Measurements from ENCODE around the gene CPED1. TPM values are rescaled to one million over a fixed set of nuclear protein-coding genes. Genes with fewer than 3 reads are reported as not detected.

CPED1 gene
- total RNA-seq, 1 experiment from 2014 or later, result 0.44 TPM

DNA sequence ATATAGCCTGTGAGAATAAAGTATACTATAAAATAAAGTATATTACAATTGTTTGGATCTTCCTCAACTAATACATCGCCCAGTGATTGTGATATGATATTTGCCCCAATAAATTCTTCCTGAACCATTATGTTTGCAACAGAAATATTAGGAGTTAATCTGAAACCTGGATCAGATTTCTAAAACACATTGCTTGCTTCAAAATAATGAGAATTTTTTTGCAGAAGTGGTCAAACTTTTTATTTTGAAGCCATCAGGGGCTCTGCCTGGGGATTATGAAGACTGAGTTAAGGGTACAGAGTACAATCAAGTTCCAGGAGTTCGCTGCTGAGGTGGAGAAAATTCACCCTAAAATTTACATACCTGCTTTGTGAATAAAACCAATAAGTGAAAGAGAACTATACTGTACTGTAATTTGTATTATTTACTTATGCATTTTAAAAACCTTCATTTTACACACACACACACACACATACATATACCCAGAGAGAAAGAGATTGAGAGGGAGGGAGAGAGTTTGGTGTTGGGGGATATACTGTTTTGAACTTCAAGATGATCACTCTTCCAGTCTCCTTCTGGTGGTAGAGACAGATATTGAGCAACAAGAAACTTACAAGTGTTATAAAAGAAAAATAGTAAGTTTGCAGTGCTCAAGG is 91.9 kb downstream of the CPED1 start (continued):
- TF ChIP-seq, protein P1, sequence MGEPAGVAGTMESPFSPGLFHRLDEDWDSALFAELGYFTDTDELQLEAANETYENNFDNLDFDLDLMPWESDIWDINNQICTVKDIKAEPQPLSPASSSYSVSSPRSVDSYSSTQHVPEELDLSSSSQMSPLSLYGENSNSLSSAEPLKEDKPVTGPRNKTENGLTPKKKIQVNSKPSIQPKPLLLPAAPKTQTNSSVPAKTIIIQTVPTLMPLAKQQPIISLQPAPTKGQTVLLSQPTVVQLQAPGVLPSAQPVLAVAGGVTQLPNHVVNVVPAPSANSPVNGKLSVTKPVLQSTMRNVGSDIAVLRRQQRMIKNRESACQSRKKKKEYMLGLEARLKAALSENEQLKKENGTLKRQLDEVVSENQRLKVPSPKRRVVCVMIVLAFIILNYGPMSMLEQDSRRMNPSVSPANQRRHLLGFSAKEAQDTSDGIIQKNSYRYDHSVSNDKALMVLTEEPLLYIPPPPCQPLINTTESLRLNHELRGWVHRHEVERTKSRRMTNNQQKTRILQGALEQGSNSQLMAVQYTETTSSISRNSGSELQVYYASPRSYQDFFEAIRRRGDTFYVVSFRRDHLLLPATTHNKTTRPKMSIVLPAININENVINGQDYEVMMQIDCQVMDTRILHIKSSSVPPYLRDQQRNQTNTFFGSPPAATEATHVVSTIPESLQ (CRISPR knock-in tag; IDR thresholded peaks at IDR 0.05), result no peak
- TF ChIP-seq, protein P2, sequence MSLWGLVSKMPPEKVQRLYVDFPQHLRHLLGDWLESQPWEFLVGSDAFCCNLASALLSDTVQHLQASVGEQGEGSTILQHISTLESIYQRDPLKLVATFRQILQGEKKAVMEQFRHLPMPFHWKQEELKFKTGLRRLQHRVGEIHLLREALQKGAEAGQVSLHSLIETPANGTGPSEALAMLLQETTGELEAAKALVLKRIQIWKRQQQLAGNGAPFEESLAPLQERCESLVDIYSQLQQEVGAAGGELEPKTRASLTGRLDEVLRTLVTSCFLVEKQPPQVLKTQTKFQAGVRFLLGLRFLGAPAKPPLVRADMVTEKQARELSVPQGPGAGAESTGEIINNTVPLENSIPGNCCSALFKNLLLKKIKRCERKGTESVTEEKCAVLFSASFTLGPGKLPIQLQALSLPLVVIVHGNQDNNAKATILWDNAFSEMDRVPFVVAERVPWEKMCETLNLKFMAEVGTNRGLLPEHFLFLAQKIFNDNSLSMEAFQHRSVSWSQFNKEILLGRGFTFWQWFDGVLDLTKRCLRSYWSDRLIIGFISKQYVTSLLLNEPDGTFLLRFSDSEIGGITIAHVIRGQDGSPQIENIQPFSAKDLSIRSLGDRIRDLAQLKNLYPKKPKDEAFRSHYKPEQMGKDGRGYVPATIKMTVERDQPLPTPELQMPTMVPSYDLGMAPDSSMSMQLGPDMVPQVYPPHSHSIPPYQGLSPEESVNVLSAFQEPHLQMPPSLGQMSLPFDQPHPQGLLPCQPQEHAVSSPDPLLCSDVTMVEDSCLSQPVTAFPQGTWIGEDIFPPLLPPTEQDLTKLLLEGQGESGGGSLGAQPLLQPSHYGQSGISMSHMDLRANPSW (CRISPR knock-in tag; conservative IDR thresholded peaks at IDR 0.05; ENCODE audit: low read depth), result no peak
- TF ChIP-seq, protein P3, sequence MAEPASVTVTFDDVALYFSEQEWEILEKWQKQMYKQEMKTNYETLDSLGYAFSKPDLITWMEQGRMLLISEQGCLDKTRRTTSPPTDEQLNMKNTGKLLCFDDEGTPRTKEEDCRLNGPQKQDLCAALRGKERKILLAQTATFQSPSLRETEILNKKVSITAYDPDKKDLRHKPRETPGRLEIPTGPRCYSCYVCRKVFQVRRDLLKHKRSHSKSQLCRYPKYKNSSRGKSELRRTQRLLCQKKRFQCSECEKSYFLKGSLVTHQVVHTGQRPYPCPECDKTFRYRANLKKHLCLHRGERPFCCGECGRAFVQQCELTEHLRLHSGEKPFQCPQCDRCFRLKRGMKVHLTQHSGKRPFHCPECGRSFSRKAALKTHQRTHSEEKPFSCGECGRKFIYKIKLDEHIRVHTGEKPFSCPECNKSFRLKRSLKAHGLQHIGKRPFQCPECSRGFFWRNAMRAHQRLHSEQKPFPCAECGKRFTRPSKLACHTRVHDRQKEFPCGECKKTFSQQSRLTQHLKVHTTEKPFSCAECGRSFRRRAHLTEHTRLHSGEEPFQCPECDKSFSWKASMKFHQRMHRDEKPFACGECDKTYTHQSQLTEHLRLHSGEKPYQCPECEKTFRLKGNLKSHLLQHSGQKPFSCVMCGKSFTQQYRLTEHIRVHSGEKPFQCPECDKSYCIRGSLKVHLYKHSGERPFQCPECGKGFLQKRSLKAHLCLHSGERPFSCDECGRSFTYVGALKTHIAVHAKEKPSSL (CRISPR knock-in tag; conservative IDR thresholded peaks at IDR 0.05), result no peak

DNA sequence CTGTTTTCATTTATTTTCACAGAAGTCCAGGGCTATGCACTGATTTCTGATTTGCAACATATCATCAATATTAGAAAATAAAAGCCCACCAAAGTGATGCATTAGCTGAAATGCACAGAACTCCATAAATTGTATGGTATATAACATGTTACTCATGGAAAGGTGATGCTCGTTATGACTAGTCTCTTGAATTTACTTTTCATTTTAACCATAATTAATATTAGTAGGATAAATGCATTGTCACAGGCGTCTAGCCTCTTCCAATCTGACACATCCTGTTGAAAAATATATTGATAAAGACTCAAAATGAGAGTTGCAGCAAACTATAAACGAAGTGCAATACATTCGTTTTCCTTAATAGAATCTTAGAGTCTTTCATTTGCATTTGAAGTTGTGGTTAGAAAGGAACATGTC is 92.4 kb downstream of the CPED1 start:
- H3K36me3 Mint-ChIP-seq, result no peaks in the 10 kb centered on the region
- no peak overlapping the region for H3K4me3 Mint-ChIP-seq
- DNase-seq (ENCODE audit: low spot score) (no peak), ATAC-seq (no peak)
- H3K4me1 Mint-ChIP-seq, result no peaks in the 10 kb centered on the region
- no peaks in the 10 kb centered on the region for H3K9me3 Mint-ChIP-seq
- ChIA-PET POLR2A (no interaction called here), CTCF (interaction anchor here (0.7 to 4.1 kb wide), 6 partner anchors 22 to 350 kb away, joined by 3 to 50 read pairs (median 5); partner anchors contain the start of gene CPED1)
- no peaks in the 10 kb centered on the region for H3K27me3 Mint-ChIP-seq (ENCODE audit: low read depth)
- no peak for TF ChIP-seq ELF4 (CRISPR knock-in tag; IDR thresholded peaks at IDR 0.05; ENCODE audit: low read depth)
- no peak for TF ChIP-seq NFE2L1 (CRISPR knock-in tag; IDR thresholded peaks at IDR 0.05)
- TF ChIP-seq, protein P4, sequence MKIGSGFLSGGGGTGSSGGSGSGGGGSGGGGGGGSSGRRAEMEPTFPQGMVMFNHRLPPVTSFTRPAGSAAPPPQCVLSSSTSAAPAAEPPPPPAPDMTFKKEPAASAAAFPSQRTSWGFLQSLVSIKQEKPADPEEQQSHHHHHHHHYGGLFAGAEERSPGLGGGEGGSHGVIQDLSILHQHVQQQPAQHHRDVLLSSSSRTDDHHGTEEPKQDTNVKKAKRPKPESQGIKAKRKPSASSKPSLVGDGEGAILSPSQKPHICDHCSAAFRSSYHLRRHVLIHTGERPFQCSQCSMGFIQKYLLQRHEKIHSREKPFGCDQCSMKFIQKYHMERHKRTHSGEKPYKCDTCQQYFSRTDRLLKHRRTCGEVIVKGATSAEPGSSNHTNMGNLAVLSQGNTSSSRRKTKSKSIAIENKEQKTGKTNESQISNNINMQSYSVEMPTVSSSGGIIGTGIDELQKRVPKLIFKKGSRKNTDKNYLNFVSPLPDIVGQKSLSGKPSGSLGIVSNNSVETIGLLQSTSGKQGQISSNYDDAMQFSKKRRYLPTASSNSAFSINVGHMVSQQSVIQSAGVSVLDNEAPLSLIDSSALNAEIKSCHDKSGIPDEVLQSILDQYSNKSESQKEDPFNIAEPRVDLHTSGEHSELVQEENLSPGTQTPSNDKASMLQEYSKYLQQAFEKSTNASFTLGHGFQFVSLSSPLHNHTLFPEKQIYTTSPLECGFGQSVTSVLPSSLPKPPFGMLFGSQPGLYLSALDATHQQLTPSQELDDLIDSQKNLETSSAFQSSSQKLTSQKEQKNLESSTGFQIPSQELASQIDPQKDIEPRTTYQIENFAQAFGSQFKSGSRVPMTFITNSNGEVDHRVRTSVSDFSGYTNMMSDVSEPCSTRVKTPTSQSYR (CRISPR knock-in tag; IDR thresholded peaks at IDR 0.05), result no peak
- no peak for TF ChIP-seq MYBL2 (CRISPR knock-in tag; IDR thresholded peaks at IDR 0.05)
- TF ChIP-seq TEAD1 (CRISPR knock-in tag; IDR thresholded peaks at IDR 0.05), result no peak
- TF ChIP-seq NFATC4 (CRISPR knock-in tag; IDR thresholded peaks at IDR 0.05), result no peak
- no peak for TF ChIP-seq ETV6 (CRISPR knock-in tag; IDR thresholded peaks at IDR 0.05)
- TF ChIP-seq, protein P5, sequence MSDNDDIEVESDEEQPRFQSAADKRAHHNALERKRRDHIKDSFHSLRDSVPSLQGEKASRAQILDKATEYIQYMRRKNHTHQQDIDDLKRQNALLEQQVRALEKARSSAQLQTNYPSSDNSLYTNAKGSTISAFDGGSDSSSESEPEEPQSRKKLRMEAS (CRISPR knock-in tag; IDR thresholded peaks at IDR 0.05), result no peak
- TF ChIP-seq ZNF396 (CRISPR knock-in tag; IDR thresholded peaks at IDR 0.05; ENCODE audit: borderline replicate concordance), result no peak
- TF ChIP-seq, protein P3 (CRISPR knock-in tag; conservative IDR thresholded peaks at IDR 0.05), result no peak
- TF ChIP-seq ESRRA (CRISPR knock-in tag; IDR thresholded peaks at IDR 0.05; ENCODE audit: borderline replicate concordance), result no peak
- no peak for TF ChIP-seq HMGA2 (CRISPR knock-in tag; IDR thresholded peaks at IDR 0.05)
- TF ChIP-seq JAZF1 (CRISPR knock-in tag; IDR thresholded peaks at IDR 0.05), result no peak
- TF ChIP-seq, protein P6, sequence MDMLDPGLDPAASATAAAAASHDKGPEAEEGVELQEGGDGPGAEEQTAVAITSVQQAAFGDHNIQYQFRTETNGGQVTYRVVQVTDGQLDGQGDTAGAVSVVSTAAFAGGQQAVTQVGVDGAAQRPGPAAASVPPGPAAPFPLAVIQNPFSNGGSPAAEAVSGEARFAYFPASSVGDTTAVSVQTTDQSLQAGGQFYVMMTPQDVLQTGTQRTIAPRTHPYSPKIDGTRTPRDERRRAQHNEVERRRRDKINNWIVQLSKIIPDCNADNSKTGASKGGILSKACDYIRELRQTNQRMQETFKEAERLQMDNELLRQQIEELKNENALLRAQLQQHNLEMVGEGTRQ (CRISPR knock-in tag; IDR thresholded peaks at IDR 0.05), result no peak
- no peak overlapping the region for H3K27ac Mint-ChIP-seq

Measured in WTC11 (cell line).